D341Med (cell line): ENCODE measurements around the gene SEMA3A.
A peak's percentile ranks its signal among the peaks of the same experiment; 100 is the strongest.
"Not testable (repeated sequence)": the region's sequence is repeated elsewhere in the genome, so short reads cannot be mapped to it uniquely, and the experiment has no call there.

Experiments
- DNase-seq: peaks from one replicate; pipeline ENCODE4 v3.0.0; 2012; ENCODE audit warnings: low spot score

The SEMA3A gene

DNA sequence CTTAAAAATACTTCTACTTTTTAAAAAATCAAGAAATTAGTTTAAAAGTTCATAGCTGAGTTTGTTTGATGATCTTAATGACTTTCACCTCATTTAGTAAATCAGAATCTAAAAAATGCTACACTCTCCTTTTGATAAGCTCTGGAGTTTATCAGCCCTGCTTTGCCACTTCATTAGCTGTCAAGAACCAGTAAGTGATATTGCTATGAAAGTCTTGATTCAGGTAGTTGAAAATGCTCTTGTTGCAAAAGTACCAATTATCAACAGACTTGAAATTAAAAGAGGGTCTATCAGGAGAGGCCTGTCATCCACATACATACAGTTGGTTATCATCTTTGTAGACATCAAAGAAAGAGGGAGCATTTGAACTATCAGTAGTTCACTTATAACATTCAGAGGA, 41.6 kb downstream of the SEMA3A start:
- DNase-seq = no peak

DNA sequence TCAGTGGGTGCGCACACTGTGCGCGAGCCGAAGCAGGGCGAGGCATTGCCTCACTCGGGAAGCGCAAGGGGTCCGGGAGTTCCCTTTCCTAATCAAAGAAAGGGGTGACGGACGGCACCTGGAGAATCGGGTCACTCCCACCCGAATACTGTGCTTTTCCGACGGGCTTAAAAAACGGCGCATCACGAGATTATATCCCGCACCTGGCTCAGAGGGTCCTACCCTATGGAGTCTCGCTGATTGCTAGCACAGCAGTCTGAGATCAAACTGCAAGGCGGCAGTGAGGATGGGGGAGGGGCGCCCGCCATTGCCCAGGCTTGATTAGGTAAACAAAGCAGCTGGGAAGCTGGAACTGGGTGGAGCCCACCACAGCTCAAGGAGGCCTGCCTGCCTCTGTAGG, 44.2 kb downstream of the SEMA3A start:
- not testable (repeated sequence) for DNase-seq

DNA sequence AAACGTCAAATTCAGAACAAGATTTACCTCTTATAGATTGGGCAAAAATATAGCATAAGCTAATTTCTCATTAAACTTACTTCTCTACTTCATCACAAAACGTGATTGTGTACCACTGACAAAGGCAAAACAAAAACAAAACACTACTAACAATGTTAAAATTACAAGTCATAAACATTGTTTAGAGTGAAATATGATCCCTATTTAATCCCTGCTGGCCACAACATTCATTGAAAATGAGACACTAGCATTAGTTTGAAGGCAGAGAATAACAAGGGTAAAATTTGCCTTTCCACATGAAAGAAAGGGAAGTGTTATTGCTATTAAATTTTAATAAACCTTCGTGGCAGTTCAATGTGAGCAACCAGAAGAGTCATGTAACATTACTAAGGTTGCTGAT, 45.0 kb downstream of the SEMA3A start:
- DNase-seq = no peak

DNA sequence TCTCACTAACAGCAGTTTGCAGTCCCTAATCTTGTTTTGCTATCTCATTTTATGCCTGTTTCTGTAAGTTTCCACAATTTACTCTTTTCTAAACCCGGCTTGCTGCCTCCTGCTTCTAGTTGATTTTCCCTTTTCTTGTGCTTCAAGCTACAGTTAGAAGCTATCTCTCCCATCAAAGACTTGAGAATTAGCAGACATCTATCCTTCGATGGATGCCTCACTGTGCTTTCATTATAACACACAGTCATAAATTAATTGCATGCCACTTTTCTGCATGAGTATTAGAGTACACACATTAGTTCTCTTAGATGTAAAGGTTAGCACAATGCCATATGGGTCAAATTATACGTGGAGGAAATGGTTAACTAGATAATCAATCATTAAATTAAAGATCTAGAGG, 48.7 kb downstream of the SEMA3A start:
- no peak for DNase-seq

DNA sequence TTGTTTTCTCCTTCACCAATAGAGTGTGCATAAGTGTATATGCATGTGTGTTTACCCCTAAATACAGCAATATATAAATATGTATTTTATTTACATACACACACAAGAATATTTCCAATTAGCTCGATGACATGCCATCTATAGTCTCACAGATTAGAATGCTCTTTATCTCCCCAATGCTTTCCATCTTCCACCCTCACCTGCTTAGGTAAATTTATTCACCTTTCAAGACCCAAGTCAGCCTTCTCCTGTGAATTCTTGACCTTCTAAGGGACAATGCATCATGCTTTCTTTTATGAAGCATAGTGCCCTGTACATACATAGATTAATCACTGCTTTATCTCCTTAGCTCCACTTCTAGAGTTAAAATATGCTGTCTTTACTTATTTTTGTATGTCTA, 49.7 kb downstream of the SEMA3A start:
- DNase-seq = no peak

DNA sequence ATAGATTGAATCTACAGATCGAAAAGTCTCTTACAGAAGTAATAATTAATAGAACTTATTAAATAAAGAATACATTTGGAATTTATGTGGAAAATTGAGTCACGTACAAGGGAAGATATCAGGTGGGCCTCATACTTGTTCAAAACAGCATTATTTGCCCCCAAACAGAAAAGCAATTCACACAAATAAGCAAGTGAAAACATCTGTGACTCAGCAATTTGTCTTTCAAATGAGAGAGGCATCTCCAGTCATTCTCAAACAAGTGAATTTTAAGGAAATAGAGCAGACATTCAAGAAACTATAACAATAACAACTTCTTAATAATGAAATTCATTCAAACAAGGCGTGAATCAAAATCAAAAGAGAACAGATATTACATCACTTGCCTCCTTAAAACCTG, 50.1 kb downstream of the SEMA3A start:
- DNase-seq = no peak

DNA sequence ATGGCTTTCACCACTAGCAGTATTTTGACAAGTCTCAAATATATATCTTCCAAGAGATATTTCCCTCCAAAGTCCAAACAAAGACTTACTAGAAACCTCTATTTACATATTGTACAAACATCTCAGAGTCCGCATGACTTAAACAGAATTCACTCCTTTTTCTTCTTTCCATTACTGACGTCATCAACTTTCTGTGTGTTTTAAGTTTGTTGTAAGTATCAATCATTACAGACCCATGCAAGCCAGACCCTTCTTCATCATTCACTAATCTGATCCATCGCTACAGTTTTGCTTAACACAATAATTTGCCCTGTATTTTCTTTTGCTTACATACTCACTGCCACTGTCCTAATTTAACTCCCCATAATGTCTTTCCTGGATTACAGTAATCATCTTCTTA, 51.9 kb downstream of the SEMA3A start:
- DNase-seq = no peak

DNA sequence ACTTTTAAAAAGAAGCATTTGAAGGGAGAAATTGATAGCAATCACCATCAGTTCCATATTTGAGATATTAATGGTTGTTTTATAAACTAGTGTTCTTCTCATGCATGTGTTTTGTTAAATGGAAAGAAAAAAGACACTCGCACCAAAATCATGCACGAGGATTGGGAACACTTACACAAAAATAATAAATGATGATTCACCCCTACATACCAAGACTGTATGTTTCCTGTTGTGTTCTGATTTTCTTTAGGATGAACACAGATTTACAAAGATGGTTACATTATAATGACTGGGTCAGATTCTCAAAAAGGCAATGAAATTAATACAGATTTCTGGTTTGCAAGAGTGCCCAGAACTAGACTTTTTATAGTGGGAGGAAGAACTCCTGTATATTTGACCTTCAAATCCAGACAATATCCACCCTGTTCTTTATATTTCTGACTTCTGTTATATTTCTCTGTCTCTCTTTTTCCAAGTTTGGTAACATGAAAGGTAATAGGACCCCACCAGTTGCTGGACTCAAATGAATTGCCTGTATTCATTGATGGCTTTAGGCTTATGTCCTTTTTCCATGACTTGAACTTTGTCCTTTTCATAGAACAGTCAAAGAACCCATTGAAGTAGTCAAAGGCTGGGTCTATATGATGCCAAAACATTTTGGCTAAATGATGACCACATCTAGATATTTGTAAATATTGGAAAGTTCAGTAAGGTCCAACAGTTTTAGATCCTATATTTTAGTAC, 54.4 kb downstream of the SEMA3A start:
- no peak for DNase-seq

DNA sequence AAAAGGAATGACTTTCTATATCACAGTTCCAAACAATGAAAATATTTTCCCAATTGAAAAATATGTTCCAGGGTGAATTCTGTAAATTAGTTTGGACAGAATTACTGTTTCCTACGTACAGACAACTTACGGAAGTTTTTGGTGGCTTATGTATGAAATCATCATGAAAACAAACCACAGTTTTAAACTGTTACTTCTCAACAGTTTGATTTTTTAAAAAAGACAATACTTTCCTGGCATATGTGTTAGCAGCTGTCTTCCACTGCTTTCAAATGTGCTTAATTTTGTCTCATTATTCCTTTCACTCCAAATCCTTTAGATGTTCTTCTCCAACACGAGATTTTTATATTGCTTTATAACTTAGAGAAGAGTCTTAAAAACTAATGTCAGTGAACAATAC, 56.2 kb downstream of the SEMA3A start:
- DNase-seq = no peak

DNA sequence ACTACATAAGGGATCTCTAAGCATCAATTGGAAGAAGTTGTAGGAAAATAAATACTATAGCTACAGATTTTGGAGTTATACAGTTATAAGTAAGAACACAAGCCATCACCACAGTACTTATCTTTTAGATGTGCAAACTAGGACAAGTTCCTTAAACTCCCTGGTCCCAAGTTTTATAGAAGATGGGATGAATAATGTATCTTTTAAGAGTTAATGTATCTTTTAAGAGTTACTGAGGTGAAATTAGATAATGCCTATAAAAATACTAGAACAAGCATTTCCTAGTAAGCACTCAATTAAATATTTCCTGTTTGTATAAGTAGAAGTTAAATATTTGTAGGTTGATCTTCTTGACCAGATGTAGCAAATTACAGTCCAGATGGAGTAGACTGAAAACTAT, 56.8 kb downstream of the SEMA3A start:
- no peak for DNase-seq

DNA sequence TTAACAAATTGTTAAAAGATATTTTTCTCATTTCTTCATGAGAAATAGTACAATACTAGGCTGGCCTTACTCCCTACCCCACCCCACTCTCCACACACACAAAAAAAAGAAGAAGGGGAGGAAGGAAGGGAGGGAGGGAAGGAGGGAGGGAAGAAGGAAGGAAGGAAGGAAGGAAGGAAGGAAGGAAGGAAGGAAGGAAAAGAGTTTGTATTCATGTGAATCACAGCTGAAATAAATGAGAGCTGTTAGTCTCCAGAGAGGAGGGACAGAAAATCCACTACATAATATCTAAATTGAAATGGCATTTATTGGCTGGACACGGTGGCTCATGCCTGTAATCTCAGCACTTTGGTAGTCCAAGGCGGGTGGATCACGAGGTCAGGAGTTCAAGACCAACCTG, 57.8 kb downstream of the SEMA3A start:
- no peak for DNase-seq

DNA sequence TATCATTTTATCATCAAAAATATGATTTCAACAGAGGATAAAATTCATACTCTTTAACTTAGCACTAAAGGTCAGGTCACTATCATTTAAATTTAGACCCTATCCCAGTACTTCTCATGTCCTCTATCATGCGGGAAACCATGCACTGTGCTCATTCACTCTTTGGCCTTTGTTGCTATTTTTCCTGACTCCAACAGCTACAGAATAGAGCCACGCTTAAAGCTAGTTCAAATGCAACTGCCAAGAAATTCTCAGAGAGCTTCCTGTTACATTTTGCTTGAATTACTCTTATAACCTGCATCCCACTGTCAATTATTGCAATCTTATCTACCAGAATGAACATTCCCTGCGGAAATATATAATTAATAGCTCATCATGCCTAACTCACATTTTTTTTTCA, 58.3 kb downstream of the SEMA3A start:
- DNase-seq = no peak

DNA sequence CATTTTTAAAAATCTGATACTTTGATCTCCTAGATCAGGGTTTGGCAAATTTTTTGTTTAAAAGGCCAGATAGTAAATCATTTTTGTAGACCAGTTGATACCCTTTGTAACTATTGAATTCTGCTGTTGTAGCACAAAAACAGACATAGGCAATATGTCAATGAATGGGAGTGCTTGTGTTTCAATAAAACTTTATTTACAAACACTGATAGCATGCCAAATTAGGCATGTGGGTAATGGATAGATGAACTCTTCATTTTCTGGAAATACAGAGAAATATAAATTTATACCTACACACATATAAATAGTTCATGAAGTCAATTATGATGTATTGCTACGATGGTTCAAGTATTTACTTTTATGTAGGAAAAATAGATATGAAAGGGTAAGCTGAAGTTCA, 60.4 kb downstream of the SEMA3A start:
- DNase-seq = no peak

DNA sequence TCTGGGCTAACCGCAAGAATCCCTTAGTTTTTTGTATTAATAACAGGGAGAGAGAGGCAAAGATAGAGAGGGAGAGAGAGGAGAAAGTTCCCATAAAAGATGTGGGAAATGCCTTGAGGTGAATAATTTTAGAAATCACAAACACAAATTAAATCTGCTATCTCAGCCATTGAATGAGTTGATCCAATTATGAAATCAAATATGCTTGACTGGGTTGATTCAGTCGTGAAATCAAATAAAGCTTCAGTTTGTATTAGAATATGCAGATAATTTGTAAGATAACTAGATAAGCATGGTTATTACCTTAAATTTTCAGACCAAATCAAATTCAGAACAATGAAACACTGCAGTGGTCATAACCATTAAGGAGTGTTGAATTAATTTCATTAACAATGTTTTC, 68.9 kb downstream of the SEMA3A start:
- DNase-seq = no peak

DNA sequence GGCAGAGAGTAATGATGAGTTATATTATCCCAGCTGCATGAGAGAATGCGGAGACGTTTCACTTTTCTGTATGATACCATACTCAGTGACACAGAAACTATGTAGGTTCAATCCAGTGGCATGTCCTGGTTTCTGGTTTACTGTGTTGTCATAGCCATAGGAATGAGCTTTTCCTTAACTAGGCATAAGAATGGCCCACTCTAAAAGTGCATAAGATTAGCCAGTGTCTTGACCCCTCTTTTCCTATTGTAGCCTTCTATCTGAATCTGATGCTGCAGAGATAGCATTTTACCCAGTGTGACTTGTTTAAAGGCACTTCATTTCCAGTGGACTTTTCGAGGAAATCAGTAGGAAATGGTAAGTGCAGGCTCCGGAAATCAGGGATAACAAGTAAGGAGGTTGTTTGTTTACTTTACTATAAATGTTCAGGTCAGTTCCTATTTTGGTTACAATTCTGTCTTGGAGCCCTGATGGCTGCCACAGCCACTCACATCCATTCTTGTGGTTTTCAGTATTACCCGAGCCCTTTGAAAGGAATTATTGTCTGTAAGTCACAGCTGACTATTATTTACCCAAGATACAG, 70.5 kb downstream of the SEMA3A start:
- DNase-seq = no peak

DNA sequence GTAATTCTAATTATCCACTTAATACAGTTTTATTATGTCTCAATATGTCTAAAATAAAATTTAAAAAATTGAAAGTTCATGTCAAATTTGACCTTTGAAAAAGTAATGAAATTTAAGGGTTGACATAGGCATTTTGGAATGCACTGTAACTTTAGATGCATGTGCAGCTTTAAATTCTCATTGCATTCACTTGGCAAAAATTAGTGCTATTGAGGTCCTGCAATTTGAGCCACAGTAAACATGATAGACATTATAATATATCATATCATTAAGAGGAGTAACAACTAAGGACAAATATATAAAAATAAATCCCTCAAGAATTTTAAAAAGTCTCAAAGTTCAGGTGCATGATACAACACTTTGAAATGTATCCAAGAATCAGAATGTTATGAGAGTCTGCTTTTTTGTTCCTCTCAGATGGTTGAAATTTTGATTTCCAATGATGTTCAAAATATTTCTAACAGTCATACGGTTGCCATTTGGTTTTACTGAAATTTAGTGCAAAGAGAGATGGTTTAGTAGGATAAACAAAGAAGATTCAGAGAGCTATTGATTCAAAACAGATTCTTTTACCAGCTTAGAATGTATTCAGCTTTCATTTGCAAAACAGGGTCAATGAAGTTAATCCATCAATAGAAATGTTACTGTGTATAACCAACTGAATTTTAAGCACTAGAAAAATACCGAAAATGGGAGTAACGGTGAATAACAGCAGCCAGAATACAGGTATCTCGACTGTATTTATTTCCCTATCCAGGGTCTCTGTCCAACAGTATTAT, 71.8 kb downstream of the SEMA3A start:
- no peak for DNase-seq

DNA sequence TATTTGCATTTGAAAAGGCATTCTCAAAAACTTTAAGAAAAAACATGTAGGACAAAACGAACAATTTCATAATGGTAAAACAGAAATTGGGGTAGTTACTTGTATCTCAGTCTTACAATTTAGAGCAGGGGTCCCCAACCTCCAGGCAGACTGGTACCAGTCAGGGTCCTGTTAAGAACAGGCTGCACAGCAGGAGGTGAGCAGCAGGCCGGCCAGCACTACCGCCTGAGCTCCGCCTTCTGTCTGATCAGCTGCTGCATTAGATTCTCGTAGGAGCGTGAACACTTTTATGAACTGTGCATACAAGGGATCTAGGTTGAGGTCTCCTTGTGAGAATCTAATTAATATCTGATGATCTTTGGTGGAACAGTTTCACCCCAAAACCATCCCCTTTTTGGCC, 77.3 kb downstream of the SEMA3A start:
- no peak for DNase-seq

DNA sequence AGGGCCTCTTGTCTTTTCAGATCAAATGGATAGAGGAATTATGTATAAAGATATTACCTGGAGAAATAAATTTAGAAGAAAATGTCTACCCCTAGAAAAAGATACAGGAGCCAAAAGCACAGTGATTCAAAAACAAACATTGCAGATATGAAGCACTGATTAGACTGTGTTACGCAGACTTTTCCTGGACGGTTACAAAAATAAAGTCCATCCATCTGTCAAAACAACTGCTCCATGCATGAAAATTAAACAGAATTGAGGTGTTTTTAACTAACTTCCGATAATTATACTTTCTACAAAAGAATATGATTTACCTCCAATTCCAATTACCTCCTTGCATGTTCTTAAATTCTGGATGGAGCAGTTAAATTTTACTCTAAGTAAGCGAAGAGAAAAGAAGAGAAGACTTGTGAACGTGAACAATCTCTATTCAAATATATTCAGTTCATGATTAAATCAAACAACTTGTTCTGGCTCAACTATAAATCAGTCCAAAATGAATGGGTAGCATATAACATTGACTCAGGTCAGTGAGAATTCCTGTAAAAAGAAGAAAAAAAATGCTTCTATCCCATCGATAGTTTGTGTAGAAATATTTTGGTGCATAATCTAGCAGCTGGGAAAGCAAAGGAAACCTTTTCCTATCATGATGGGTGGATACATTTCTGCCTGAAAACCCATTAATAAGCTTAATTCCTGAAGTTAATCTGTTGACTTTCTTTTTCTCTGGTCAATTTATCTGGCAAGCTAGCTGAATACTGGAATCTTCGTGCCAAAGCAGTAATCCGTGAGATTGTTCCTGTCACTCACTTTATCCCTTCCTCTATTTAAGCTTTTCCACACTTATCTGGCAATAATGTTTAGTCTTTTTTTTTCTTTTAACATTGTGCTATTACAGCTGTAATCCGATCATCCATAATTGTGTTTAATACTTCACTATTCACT, 80.4 kb downstream of the SEMA3A start:
- DNase-seq = peak; percentile 30

DNA sequence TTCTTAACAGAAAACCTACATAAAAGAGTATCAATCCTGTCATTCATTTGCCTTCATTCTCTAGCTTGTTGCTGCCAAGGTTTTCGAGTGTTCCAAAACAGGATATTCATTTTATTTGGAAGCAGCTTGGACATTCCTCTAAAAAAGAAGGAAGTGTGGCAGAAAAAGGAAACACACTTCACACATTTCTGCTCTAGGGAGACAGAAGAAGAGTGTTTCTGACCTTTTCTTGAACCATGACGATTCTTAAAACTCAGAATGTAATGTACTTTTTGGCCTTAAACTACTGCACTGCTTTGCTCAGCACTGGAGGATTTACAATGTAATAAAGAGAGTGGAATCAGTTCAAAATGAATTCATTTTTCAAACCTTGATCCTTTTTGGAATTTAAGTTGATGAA, 81.3 kb downstream of the SEMA3A start:
- no peak for DNase-seq

DNA sequence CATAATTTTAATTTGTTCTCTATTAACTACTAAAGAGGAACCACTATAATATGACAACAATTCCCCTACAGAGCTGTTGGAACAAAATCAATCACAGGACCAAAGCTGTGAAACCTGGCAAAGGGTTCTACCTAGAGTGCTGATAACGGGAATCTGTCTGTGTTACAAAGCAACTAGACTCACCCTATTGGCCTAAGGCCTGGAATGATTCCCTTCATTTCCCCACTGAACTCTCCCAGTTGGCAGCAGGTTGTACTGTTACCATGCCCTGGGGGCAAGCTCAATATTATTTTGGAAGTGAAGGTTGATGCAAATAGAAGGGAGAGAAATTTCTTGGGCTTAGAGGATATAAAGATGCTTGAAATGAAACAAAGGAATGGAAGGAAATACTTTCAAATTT, 81.8 kb downstream of the SEMA3A start:
- DNase-seq = no peak

DNA sequence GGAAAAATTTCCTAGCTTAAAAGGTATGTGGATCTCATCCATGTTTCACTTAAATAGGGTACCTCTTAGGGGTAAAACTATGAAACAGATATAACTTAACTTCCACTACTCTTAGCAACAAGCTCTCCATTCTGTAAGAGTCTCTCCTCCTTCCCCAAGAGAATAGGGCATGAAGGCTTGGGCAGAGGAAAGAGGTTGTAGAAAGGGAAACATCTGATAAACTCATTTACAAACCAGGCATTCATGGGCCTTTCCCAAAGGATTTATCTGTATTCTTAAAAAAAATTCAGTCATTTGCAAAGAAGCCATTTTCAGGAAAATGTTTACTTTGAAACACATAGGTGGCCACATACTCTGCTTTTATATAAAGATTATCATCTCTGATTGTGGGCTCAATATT, 82.7 kb downstream of the SEMA3A start:
- no peak for DNase-seq

DNA sequence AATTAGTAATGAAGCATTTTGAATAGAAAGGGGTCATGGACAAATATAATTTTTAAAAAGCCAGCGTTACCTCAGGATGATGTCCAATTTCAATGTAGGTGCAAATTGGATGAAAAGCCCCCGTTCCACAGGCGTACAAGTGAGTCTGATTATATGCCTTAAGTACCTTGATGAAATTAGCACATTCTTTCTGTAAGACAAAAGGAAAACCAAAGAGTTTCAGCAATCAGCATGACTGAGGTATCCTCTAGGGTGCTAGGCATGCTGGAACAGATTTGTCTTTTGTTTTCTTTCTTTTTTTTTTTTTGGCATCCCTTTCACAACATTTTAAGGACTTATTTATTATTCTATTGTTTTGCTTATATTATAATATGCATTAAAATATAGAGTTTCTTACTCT, 84.2 kb downstream of the SEMA3A start:
- DNase-seq = no peak
